HL-60 (cell line): ENCODE results near the gene PKNOX1.

Source experiments
- CTCF ChIP-seq: IDR thresholded peaks from one replicate; pipeline ENCODE4 v1.5.1; 2011; ENCODE audit warnings: low read length, control low read depth, inconsistent platforms; ENCODE audit not compliant: insufficient read depth
- TF ChIP-seq, protein P1 (sequence below): IDR thresholded peaks from 2 replicates; pipeline ENCODE4 v1.6.1; 2012; ENCODE audit warnings: low read depth; ENCODE audit not compliant: insufficient replicate concordance

GRCh38 chr21:42964546-42965210 is 9.7 kb upstream of the PKNOX1 start:
- TF ChIP-seq CTCF, result no peak
- TF ChIP-seq, protein P1, sequence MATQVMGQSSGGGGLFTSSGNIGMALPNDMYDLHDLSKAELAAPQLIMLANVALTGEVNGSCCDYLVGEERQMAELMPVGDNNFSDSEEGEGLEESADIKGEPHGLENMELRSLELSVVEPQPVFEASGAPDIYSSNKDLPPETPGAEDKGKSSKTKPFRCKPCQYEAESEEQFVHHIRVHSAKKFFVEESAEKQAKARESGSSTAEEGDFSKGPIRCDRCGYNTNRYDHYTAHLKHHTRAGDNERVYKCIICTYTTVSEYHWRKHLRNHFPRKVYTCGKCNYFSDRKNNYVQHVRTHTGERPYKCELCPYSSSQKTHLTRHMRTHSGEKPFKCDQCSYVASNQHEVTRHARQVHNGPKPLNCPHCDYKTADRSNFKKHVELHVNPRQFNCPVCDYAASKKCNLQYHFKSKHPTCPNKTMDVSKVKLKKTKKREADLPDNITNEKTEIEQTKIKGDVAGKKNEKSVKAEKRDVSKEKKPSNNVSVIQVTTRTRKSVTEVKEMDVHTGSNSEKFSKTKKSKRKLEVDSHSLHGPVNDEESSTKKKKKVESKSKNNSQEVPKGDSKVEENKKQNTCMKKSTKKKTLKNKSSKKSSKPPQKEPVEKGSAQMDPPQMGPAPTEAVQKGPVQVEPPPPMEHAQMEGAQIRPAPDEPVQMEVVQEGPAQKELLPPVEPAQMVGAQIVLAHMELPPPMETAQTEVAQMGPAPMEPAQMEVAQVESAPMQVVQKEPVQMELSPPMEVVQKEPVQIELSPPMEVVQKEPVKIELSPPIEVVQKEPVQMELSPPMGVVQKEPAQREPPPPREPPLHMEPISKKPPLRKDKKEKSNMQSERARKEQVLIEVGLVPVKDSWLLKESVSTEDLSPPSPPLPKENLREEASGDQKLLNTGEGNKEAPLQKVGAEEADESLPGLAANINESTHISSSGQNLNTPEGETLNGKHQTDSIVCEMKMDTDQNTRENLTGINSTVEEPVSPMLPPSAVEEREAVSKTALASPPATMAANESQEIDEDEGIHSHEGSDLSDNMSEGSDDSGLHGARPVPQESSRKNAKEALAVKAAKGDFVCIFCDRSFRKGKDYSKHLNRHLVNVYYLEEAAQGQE, result no peak
